ENCODE data around the gene EGFL8. TPM values are rescaled to one million over a fixed set of nuclear protein-coding genes. Genes with fewer than 3 reads are reported as not detected.
"Not testable (repeated sequence)": the region's sequence is repeated elsewhere in the genome, so short reads cannot be mapped to it uniquely, and the experiment has no call there.

Gene EGFL8
- total RNA-seq, 1 donor from 2014 or later, result 312 TPM

DNA sequence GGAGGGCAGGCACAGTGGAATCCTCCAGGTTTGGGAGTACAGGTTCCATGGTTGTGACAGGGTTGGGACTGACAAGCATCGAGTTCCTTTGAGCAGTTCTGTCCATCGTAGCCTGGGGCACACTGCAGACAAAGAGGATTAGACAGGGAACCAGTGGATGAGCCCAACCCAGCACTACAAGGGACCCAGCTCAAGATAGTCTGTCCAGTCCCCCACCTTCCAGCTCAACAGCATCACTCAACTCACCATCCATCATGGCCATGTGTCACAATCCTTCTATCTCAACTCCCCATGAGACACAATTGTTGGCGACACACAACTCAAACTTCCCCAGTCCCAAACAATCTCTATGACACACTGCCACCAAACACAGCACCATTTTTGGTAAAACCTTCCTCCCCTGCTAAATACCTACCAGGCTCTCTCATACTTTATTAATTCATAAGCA, 39.9 kb downstream of the EGFL8 start:
- ATAC-seq, result no peak
- DNase-seq (ENCODE audit: low spot score), result no peak
- intact Hi-C loops (cut with DNase I), result no loop called here

GRCh38 chr6:32208996-32209395, 44.6 kb downstream of the EGFL8 start:
- no peak for ATAC-seq
- no peak for DNase-seq (ENCODE audit: low spot score)
- intact Hi-C loops (cut with DNase I), result no loop called here

GRCh38 chr6:32210191-32210601, 45.8 kb downstream of the EGFL8 start:
- DNase-seq (ENCODE audit: low spot score) (no peak), ATAC-seq (no peak)
- intact Hi-C loops (cut with DNase I), result loop anchor here (5.0 kb wide), 1 partner anchor 998 kb away; no protein-coding TSS in a partner anchor

- intact Hi-C loops (cut with DNase I), result loop anchor here (5.0 kb wide), 1 partner anchor 999 kb away; no protein-coding TSS in a partner anchor
- not testable (repeated sequence) for DNase-seq (ENCODE audit: low spot score); ATAC-seq
Measured at GRCh38 chr6:32211432-32211831, 47.0 kb downstream of the EGFL8 start.

GRCh38 chr6:32212076-32212760, 47.8 kb downstream of the EGFL8 start:
- no peak for ATAC-seq
- intact Hi-C loops (cut with DNase I), result loop anchor here (5.0 kb wide), 1 partner anchor 1000 kb away; no protein-coding TSS in a partner anchor
- no peak for DNase-seq (ENCODE audit: low spot score)

GRCh38 chr6:32213649-32214048, 49.3 kb downstream of the EGFL8 start:
- DNase-seq (ENCODE audit: low spot score), result no peak
- no peak for ATAC-seq
- intact Hi-C loops (cut with DNase I), result loop anchor here (5.0 kb wide), 1 partner anchor 1001 kb away; no protein-coding TSS in a partner anchor

DNA sequence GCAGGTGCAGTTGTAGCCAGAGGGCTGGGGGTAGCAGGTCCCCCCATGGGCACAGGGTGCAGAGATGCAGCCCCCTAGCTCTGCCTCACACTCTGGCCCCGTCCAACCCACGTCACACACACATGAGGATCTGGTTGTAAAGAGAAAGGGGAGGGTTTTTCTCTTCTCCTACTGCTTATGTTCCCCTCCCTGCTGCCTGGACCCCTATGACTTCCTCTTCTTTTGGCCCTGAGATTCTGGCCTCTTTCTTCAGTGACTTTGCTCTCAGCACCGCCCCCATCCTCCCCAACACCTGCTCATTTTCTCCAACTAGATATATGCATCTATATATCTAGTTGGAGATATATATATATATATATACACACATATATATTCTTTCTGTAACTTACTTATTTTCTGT, 49.7 kb downstream of the EGFL8 start:
- ATAC-seq (no peak), DNase-seq (ENCODE audit: low spot score) (no peak)
- intact Hi-C loops (cut with DNase I), result loop anchor here (5.0 kb wide), 1 partner anchor 1002 kb away; no protein-coding TSS in a partner anchor

DNA sequence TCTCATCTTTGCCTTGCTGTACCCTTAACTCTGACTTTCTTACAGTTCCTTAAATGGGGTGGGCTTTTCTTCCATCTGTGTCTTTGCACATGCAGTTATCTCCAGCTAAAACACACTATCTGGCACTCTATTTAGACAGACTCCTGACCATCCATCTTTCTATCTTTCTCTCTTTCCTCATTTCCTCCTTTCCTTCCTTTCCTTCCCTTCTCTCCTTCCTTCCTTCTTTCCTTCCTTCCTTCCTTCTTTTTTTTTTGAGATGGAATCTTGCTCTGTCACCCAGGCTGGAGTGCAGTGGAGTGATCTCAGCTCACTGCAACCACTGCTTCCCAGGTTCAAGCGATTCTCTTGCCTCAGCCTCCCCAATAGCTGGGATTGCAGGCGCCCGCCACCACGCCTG, 51.2 kb downstream of the EGFL8 start:
- intact Hi-C loops (cut with DNase I), result no loop called here
- DNase-seq (ENCODE audit: low spot score) (no peak), ATAC-seq (no peak)

GRCh38 chr6:32216285-32216684, 51.9 kb downstream of the EGFL8 start:
- no peak for ATAC-seq
- intact Hi-C loops (cut with DNase I), result no loop called here
- no peak for DNase-seq (ENCODE audit: low spot score)

GRCh38 chr6:32216998-32217397, 52.6 kb downstream of the EGFL8 start:
- DNase-seq (ENCODE audit: low spot score), result no peak
- ATAC-seq, result no peak
- intact Hi-C loops (cut with DNase I), result no loop called here

Small RNAs within 50 kb of the gene (microRNA-seq; reads per million reads assigned to microRNA genes)
- gene MIR6721, result not detected
- gene MIR6833, result not detected

Other genes with a start within 250 kb of the EGFL8 start
- gene C2, start 236.9 kb upstream of the EGFL8 start, total RNA-seq, result 25.0 TPM
- gene CFB, start 218.5 kb upstream of the EGFL8 start, total RNA-seq, result 72.6 TPM
- gene NELFE, start 205.6 kb upstream of the EGFL8 start, total RNA-seq, result 55.1 TPM
- gene SKIC2, start 205.4 kb upstream of the EGFL8 start, total RNA-seq, result 60.0 TPM
- 23.0 TPM for gene DXO, start 192.5 kb upstream of the EGFL8 start, total RNA-seq
- 453 TPM for gene C4A, start 182.5 kb upstream of the EGFL8 start, total RNA-seq
- gene C4B, start 149.8 kb upstream of the EGFL8 start, total RNA-seq, result 392 TPM
- 6.1 TPM for gene CYP21A2, start 126.2 kb upstream of the EGFL8 start, total RNA-seq
- gene TNXB, start 55.3 kb upstream of the EGFL8 start, total RNA-seq, result 423 TPM
- gene ATF6B, start 36.3 kb upstream of the EGFL8 start, total RNA-seq, result 88.4 TPM
- gene FKBPL, start 34.3 kb upstream of the EGFL8 start, total RNA-seq, result 2.8 TPM
- 6.1 TPM for gene PRRT1, start 12.7 kb upstream of the EGFL8 start, total RNA-seq
- 38.8 TPM for gene PPT2, start 10.5 kb upstream of the EGFL8 start, total RNA-seq
- gene AGPAT1, start 11.5 kb downstream of the EGFL8 start, total RNA-seq, result 59.9 TPM
- gene RNF5, start 13.8 kb downstream of the EGFL8 start, total RNA-seq, result 63.8 TPM
- 13.6 TPM for gene AGER, start 19.7 kb downstream of the EGFL8 start, total RNA-seq
- gene PBX2, start 25.6 kb downstream of the EGFL8 start, total RNA-seq, result 97.7 TPM
- gene GPSM3, start 28.0 kb downstream of the EGFL8 start, total RNA-seq, result 20.5 TPM
- 71.8 TPM for gene NOTCH4, start 59.5 kb downstream of the EGFL8 start, total RNA-seq
- gene TSBP1, start 207.3 kb downstream of the EGFL8 start, total RNA-seq, result not detected
- not detected for gene BTNL2, start 242.6 kb downstream of the EGFL8 start, total RNA-seq

Data from sciatic nerve (tissue), 2 donors.